ENCODE measurements around the gene KCNC3. TPM values are rescaled to one million over a fixed set of nuclear protein-coding genes. Genes with fewer than 3 reads are reported as not detected.
"Not testable (repeated sequence)": the region's sequence is repeated elsewhere in the genome, so short reads cannot be mapped to it uniquely, and the experiment has no call there.

KCNC3 gene
- total and polyA plus RNA-seq, 4 donors, result 0.56 to 1.6 (median 1.1) TPM

GRCh38 chr19:50341091-50341564 lies 12.0 kb upstream of the KCNC3 start:
- peak in 1 of 2 donors; percentile 17 for TF ChIP-seq RXRA (IDR thresholded peaks at IDR 0.05)
- TF ChIP-seq, protein P1, sequence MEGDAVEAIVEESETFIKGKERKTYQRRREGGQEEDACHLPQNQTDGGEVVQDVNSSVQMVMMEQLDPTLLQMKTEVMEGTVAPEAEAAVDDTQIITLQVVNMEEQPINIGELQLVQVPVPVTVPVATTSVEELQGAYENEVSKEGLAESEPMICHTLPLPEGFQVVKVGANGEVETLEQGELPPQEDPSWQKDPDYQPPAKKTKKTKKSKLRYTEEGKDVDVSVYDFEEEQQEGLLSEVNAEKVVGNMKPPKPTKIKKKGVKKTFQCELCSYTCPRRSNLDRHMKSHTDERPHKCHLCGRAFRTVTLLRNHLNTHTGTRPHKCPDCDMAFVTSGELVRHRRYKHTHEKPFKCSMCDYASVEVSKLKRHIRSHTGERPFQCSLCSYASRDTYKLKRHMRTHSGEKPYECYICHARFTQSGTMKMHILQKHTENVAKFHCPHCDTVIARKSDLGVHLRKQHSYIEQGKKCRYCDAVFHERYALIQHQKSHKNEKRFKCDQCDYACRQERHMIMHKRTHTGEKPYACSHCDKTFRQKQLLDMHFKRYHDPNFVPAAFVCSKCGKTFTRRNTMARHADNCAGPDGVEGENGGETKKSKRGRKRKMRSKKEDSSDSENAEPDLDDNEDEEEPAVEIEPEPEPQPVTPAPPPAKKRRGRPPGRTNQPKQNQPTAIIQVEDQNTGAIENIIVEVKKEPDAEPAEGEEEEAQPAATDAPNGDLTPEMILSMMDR (IDR thresholded peaks at IDR 0.05; ENCODE audit: low read depth, low read length, missing input control), result no peak
- H3K9ac ChIP-seq (ENCODE audit: low read depth in 1 of 2, low read length in 2 of 2), result no peak overlapping the region
- 73% methylated on average over 3 of the region's 3 CpGs for WGBS
- peaks cover 0 to 3% (median 1%) of the 10 kb centered on the region in 4 donors for H3K9me3 ChIP-seq (ENCODE audit: control insufficient read depth in 4 of 4, low read length in 3 of 4)
- H3K27ac ChIP-seq (ENCODE audit: low read depth in 1 of 2, low read length in 2 of 2), result no peak overlapping the region
- no peaks in the 10 kb centered on the region for H3K27me3 ChIP-seq (ENCODE audit: control insufficient read depth in 4 of 4, insufficient read depth in 4 of 4, low read length in 3 of 4)
- DNase-seq (ENCODE audit: low spot score), result no peak
- H3K36me3 ChIP-seq (ENCODE audit: control insufficient read depth in 4 of 4, insufficient read depth in 3 of 4, low read depth in 1 of 4, low read length in 3 of 4), result peaks cover 0 to 2% (median 0%) of the 10 kb centered on the region in 4 donors
- H3K4me3 ChIP-seq (ENCODE audit: low read depth in 1 of 3, low read length in 3 of 3), result no peak overlapping the region
- peaks cover 0 to 3% (median 0%) of the 10 kb centered on the region in 4 donors for H3K4me1 ChIP-seq (ENCODE audit: control insufficient read depth in 4 of 4, insufficient read depth in 4 of 4, low read length in 3 of 4)

GRCh38 chr19:50340331-50340730 lies 11.2 kb upstream of the KCNC3 start:
- H3K9ac ChIP-seq (ENCODE audit: low read depth in 1 of 2, low read length in 2 of 2), result no peak overlapping the region
- DNase-seq (ENCODE audit: low spot score), result no peak
- TF ChIP-seq SP1 (IDR thresholded peaks at IDR 0.05) (no peak), ZBTB33 (IDR thresholded peaks at IDR 0.05) (no peak), GABPA (IDR thresholded peaks at IDR 0.05 in 1 of 2, conservative IDR thresholded peaks at IDR 0.05 in 1 of 2) (no peak), JUND (IDR thresholded peaks at IDR 0.05) (no peak), RXRA (IDR thresholded peaks at IDR 0.05) (no peak), TAF1 (conservative IDR thresholded peaks at IDR 0.05) (no peak), FOXA1 (IDR thresholded peaks at IDR 0.05) (no peak), RAD21 (IDR thresholded peaks at IDR 0.05) (no peak), YY1 (IDR thresholded peaks at IDR 0.05) (no peak), HNF4A (conservative IDR thresholded peaks at IDR 0.05) (no peak), NR2F2 (IDR thresholded peaks at IDR 0.05) (no peak), EGR1 (IDR thresholded peaks at IDR 0.05; ENCODE audit: low read depth in 2 of 2) (no peak), FOXA2 (IDR thresholded peaks at IDR 0.05) (no peak), MAX (IDR thresholded peaks at IDR 0.05) (no peak), HNF4G (IDR thresholded peaks at IDR 0.05) (no peak)
- TF ChIP-seq, protein P1 (IDR thresholded peaks at IDR 0.05; ENCODE audit: low read depth, low read length, missing input control), result no peak
- TF ChIP-seq, protein P2, sequence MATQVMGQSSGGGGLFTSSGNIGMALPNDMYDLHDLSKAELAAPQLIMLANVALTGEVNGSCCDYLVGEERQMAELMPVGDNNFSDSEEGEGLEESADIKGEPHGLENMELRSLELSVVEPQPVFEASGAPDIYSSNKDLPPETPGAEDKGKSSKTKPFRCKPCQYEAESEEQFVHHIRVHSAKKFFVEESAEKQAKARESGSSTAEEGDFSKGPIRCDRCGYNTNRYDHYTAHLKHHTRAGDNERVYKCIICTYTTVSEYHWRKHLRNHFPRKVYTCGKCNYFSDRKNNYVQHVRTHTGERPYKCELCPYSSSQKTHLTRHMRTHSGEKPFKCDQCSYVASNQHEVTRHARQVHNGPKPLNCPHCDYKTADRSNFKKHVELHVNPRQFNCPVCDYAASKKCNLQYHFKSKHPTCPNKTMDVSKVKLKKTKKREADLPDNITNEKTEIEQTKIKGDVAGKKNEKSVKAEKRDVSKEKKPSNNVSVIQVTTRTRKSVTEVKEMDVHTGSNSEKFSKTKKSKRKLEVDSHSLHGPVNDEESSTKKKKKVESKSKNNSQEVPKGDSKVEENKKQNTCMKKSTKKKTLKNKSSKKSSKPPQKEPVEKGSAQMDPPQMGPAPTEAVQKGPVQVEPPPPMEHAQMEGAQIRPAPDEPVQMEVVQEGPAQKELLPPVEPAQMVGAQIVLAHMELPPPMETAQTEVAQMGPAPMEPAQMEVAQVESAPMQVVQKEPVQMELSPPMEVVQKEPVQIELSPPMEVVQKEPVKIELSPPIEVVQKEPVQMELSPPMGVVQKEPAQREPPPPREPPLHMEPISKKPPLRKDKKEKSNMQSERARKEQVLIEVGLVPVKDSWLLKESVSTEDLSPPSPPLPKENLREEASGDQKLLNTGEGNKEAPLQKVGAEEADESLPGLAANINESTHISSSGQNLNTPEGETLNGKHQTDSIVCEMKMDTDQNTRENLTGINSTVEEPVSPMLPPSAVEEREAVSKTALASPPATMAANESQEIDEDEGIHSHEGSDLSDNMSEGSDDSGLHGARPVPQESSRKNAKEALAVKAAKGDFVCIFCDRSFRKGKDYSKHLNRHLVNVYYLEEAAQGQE (IDR thresholded peaks at IDR 0.05), result no peak
- peaks cover 0 to 2% (median 0%) of the 10 kb centered on the region in 4 donors for H3K36me3 ChIP-seq (ENCODE audit: control insufficient read depth in 4 of 4, insufficient read depth in 3 of 4, low read depth in 1 of 4, low read length in 3 of 4)
- no peak overlapping the region for H3K4me3 ChIP-seq (ENCODE audit: low read depth in 1 of 3, low read length in 3 of 3)
- no peaks in the 10 kb centered on the region for H3K27me3 ChIP-seq (ENCODE audit: control insufficient read depth in 4 of 4, insufficient read depth in 4 of 4, low read length in 3 of 4)
- no peak overlapping the region for H3K27ac ChIP-seq (ENCODE audit: low read depth in 1 of 2, low read length in 2 of 2)
- peaks cover 0 to 3% (median 1%) of the 10 kb centered on the region in 4 donors for H3K9me3 ChIP-seq (ENCODE audit: control insufficient read depth in 4 of 4, low read length in 3 of 4)
- peaks cover 0 to 3% (median 0%) of the 10 kb centered on the region in 4 donors for H3K4me1 ChIP-seq (ENCODE audit: control insufficient read depth in 4 of 4, insufficient read depth in 4 of 4, low read length in 3 of 4)

DNA sequence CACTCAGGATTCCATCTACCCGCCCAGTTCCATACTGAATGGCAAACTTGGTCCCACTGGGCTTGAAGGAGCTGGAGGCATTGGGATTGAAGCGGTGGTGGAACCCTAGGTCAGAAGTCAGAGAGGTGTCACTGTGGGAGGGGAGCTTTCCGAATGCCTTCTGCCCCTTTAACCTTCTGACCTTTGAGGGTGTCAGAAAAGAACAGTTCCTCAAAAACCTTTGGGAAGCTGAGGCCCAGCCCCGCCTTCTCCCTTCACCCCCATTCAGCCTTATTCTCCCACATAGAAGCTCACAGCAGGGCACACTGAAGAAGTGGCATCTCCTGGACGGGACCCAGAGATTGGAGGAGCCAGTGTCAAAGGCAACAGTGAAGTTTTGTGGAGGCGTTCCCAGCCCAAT lies 7.9 kb upstream of the KCNC3 start:
- WGBS, result 90% methylated on average over 6 of the region's 6 CpGs
- H3K4me3 ChIP-seq (ENCODE audit: low read depth in 1 of 3, low read length in 3 of 3); H3K9me3 ChIP-seq (ENCODE audit: control insufficient read depth in 4 of 4, low read length in 3 of 4); DNase-seq (ENCODE audit: low spot score); H3K9ac ChIP-seq (ENCODE audit: low read depth in 1 of 2, low read length in 2 of 2); H3K27ac ChIP-seq (ENCODE audit: low read depth in 1 of 2, low read length in 2 of 2); H3K27me3 ChIP-seq (ENCODE audit: control insufficient read depth in 4 of 4, insufficient read depth in 4 of 4, low read length in 3 of 4); H3K36me3 ChIP-seq (ENCODE audit: control insufficient read depth in 4 of 4, insufficient read depth in 3 of 4, low read depth in 1 of 4, low read length in 3 of 4): not testable (repeated sequence)
- peaks cover 5 to 24% (median 9%) of the 10 kb centered on the region in 4 donors for H3K4me1 ChIP-seq (ENCODE audit: control insufficient read depth in 4 of 4, insufficient read depth in 4 of 4, low read length in 3 of 4)
